Measurements from ENCODE around the gene HLF.

DNA sequence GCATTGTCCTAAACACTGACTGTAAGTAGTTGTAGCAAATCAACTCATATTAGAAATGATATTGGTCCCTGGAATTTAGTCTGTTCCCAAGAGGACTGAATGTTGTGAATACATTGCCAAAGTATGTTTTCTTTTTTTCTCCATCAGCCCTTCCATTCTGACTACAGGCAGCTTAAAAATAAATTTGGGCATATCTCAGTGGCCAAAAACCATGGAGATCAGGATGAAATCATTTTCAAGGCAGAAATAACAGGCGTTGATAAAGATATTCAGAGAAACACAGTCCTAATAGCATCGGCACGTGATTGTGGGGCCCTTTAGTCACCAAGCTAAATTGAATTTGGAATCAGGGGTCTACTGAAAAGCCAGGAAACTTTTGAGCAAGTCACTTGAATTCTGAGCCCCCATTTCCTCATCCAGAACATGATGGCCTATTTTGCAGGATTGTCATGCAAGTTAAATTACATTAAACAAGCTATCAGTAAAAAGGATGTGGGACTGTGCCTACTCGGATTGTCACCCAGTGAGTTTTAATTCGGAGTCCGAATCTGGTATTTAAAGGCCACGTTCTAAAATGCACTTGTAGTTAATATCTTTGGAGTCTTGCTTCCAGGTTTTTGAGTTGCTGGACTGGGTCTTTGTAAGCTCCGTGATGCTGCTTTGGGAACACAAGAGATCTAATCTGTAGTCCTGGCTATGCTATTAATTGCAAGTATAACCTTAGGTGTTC, 17.1 kb downstream of the HLF start:
- TF ChIP-seq, protein P1, sequence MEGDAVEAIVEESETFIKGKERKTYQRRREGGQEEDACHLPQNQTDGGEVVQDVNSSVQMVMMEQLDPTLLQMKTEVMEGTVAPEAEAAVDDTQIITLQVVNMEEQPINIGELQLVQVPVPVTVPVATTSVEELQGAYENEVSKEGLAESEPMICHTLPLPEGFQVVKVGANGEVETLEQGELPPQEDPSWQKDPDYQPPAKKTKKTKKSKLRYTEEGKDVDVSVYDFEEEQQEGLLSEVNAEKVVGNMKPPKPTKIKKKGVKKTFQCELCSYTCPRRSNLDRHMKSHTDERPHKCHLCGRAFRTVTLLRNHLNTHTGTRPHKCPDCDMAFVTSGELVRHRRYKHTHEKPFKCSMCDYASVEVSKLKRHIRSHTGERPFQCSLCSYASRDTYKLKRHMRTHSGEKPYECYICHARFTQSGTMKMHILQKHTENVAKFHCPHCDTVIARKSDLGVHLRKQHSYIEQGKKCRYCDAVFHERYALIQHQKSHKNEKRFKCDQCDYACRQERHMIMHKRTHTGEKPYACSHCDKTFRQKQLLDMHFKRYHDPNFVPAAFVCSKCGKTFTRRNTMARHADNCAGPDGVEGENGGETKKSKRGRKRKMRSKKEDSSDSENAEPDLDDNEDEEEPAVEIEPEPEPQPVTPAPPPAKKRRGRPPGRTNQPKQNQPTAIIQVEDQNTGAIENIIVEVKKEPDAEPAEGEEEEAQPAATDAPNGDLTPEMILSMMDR (conservative IDR thresholded peaks at IDR 0.05; ENCODE audit: low read depth in 2 of 2): no peak
- TF ChIP-seq POLR2AphosphoS5 (IDR thresholded peaks at IDR 0.05; ENCODE audit: low read depth) (no peak), CREB1 (CRISPR knock-in tag; IDR thresholded peaks at IDR 0.05; ENCODE audit: low read depth) (no peak), REST (IDR thresholded peaks at IDR 0.05; ENCODE audit: unreplicated experiment) (no peak), EZH2 (IDR thresholded peaks at IDR 0.05; ENCODE audit: low read depth, unreplicated experiment) (no peak), EZH2phosphoT487 (IDR thresholded peaks at IDR 0.05; ENCODE audit: unreplicated experiment) (no peak), JUNB (IDR thresholded peaks at IDR 0.05; ENCODE audit: unreplicated experiment) (no peak), ZNF114 (CRISPR knock-in tag; IDR thresholded peaks at IDR 0.05) (no peak), STAT1 (IDR thresholded peaks at IDR 0.05; ENCODE audit: unreplicated experiment) (no peak)

Measured in GM23338 (cell line).